GM10266 (cell line): ENCODE measurements around the gene PTPRU.

Experiments used
- DNase-seq: peaks from one replicate; pipeline ENCODE4 v3.0.0; 2012; ENCODE audit errors: extremely low spot score
- CTCF ChIP-seq: IDR thresholded peaks from 2 replicates; pipeline ENCODE4 v1.5.1; 2012; ENCODE audit warnings: mild to moderate bottlenecking, low read depth; ENCODE audit not compliant: control insufficient read depth, insufficient read depth; ENCODE audit errors: missing control alignments

PTPRU gene

GRCh38 chr1:29338908-29339575 lies 102.7 kb downstream of the PTPRU start:
- DNase-seq = no peak
- TF ChIP-seq CTCF = no peak

- DNase-seq = no peak
- TF ChIP-seq CTCF = no peak
These were observed 105.6 kb downstream of the PTPRU start for GRCh38 chr1:29341936-29342335.

GRCh38 chr1:29342351-29342750 lies 106.0 kb downstream of the PTPRU start:
- no peak for TF ChIP-seq CTCF
- DNase-seq = no peak

- no peak for DNase-seq
- TF ChIP-seq CTCF = no peak
These were observed 106.7 kb downstream of the PTPRU start for GRCh38 chr1:29342983-29343382.

GRCh38 chr1:29343476-29343875 lies 107.2 kb downstream of the PTPRU start:
- no peak for TF ChIP-seq CTCF
- no peak for DNase-seq

GRCh38 chr1:29343908-29344307 lies 107.6 kb downstream of the PTPRU start:
- TF ChIP-seq CTCF = no peak
- DNase-seq = no peak

- no peak for TF ChIP-seq CTCF
- no peak for DNase-seq
These were observed 108.0 kb downstream of the PTPRU start for GRCh38 chr1:29344336-29344735.
